KMS-11 (cell line): ENCODE data around the gene CD82.

Experiments
- H2AFZ ChIP-seq: fragments of 200-600 bp; sonication (generic); 2 replicates; pipeline ENCODE4 v1.6.1; 2016; ENCODE audit warnings: antibody characterized with exemption, mixed run types, low read depth
- H3K27ac ChIP-seq: fragments of 200-600 bp; sonication (generic); 2 replicates; pipeline ENCODE4 v1.6.1; 2016; ENCODE audit warnings: mild to moderate bottlenecking, mixed run types
- H3K27me3 ChIP-seq: fragments of 200-600 bp; sonication (generic); 2 replicates; pipeline ENCODE4 v1.6.1; 2017; ENCODE audit warnings: mild to moderate bottlenecking, low read depth, mixed run types, moderate library complexity; ENCODE audit not compliant: insufficient read depth
- H3K36me3 ChIP-seq: fragments of 200-600 bp; sonication (generic); 2 replicates; pipeline ENCODE4 v1.6.1; 2017; ENCODE audit warnings: mild to moderate bottlenecking, mixed run types; ENCODE audit not compliant: insufficient read depth
- H3K4me1 ChIP-seq: fragments of 200-600 bp; sonication (generic); 2 replicates; pipeline ENCODE4 v1.6.1; 2016; ENCODE audit warnings: mild to moderate bottlenecking, low read depth, mixed run types; ENCODE audit not compliant: poor library complexity, severe bottlenecking
- H3K4me2 ChIP-seq: fragments of 200-600 bp; sonication (generic); 2 replicates; pipeline ENCODE4 v1.7.0; 2016; ENCODE audit warnings: mild to moderate bottlenecking, mixed run types
- H3K4me3 ChIP-seq: fragments of 200-600 bp; sonication (generic); IDR thresholded peaks from 2 replicates; pipeline ENCODE4 v1.6.1; 2017; ENCODE audit warnings: low read depth, low read length, mixed read lengths; ENCODE audit not compliant: insufficient read depth
- H3K79me2 ChIP-seq: fragments of 200-600 bp; sonication (generic); 2 replicates; pipeline ENCODE4 v1.6.1; 2016; ENCODE audit warnings: low read depth, mixed run types; ENCODE audit not compliant: insufficient read depth
- H3K9ac ChIP-seq: fragments of 200-600 bp; sonication (generic); 2 replicates; pipeline ENCODE4 v1.6.1; 2016; ENCODE audit warnings: mild to moderate bottlenecking, mixed run types
- H4K20me1 ChIP-seq: fragments of 200-600 bp; sonication (generic); 2 replicates; pipeline ENCODE4 v1.6.1; 2016; ENCODE audit warnings: mild to moderate bottlenecking, mixed run types; ENCODE audit not compliant: insufficient read depth
- TF ChIP-seq, protein P1 (sequence below): fragments of 200-600 bp; sonication (generic); conservative IDR thresholded peaks from 2 replicates; pipeline ENCODE4 v1.6.1; 2017; ENCODE audit warnings: low read depth, mild to moderate bottlenecking, antibody characterized with exemption, low read length, moderate library complexity, mixed read lengths

CD82 gene

DNA sequence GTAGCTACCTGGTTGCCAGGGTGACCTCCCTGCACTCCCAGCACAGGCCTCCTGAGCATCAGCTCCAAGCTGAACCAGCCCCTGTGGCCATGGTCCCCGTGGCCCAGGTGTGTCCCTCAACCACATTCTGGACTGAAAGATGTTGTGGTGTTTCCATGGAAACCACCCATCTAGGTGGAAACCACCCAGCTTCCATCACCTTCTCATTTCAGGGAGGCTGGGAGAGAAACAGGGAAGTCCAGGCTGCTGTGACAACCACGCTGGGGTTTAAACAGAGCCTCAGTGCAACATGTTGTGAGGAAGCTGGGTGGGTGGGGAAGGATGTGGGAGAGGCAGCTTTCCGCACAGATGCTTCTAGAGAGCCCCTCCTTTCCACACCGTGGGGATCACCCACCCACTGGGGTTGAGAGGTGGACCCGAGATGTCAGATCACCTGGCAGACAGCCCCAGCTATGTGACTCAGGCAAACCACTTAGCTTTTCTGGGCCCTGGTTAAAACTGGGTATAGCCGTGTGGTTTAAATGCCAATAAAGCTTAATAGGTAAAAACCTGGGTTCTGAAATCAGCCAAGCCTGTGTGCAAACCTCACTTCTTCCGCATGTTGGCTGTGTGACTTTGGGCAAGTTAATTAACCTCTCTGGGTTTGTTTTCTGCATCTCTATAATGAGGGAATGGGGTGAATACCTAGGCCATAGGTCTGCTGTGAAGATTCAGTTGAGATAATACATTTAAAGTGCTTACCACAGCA is 46.4 kb downstream of the CD82 start:
- H3K9ac ChIP-seq, result no peak overlapping the region
- TF ChIP-seq, protein P1, sequence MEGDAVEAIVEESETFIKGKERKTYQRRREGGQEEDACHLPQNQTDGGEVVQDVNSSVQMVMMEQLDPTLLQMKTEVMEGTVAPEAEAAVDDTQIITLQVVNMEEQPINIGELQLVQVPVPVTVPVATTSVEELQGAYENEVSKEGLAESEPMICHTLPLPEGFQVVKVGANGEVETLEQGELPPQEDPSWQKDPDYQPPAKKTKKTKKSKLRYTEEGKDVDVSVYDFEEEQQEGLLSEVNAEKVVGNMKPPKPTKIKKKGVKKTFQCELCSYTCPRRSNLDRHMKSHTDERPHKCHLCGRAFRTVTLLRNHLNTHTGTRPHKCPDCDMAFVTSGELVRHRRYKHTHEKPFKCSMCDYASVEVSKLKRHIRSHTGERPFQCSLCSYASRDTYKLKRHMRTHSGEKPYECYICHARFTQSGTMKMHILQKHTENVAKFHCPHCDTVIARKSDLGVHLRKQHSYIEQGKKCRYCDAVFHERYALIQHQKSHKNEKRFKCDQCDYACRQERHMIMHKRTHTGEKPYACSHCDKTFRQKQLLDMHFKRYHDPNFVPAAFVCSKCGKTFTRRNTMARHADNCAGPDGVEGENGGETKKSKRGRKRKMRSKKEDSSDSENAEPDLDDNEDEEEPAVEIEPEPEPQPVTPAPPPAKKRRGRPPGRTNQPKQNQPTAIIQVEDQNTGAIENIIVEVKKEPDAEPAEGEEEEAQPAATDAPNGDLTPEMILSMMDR, result no peak
- H3K36me3 ChIP-seq, result no peaks in the 10 kb centered on the region
- H3K79me2 ChIP-seq, result no peaks in the 10 kb centered on the region
- H3K4me2 ChIP-seq, result no peak overlapping the region
- no peak overlapping the region for H3K4me3 ChIP-seq
- H2AFZ ChIP-seq, result no peak overlapping the region
- H3K4me1 ChIP-seq, result peaks cover 18% of the 10 kb centered on the region
- no peaks in the 10 kb centered on the region for H4K20me1 ChIP-seq
- no peaks in the 10 kb centered on the region for H3K27me3 ChIP-seq
- no peak overlapping the region for H3K27ac ChIP-seq

GRCh38 chr11:44613153-44613552 is 47.7 kb downstream of the CD82 start:
- Histone ChIP-seq H3K4me3 (no peak overlapping the region), H3K4me2 (no peak overlapping the region), H3K27ac (no peak overlapping the region), H3K4me1 (peaks cover 18% of the 10 kb centered on the region), H3K27me3 (no peaks in the 10 kb centered on the region), H2AFZ (no peak overlapping the region), H3K79me2 (no peaks in the 10 kb centered on the region), H3K9ac (no peak overlapping the region), H3K36me3 (no peaks in the 10 kb centered on the region), H4K20me1 (no peaks in the 10 kb centered on the region)
- TF ChIP-seq, protein P1, result no peak

DNA sequence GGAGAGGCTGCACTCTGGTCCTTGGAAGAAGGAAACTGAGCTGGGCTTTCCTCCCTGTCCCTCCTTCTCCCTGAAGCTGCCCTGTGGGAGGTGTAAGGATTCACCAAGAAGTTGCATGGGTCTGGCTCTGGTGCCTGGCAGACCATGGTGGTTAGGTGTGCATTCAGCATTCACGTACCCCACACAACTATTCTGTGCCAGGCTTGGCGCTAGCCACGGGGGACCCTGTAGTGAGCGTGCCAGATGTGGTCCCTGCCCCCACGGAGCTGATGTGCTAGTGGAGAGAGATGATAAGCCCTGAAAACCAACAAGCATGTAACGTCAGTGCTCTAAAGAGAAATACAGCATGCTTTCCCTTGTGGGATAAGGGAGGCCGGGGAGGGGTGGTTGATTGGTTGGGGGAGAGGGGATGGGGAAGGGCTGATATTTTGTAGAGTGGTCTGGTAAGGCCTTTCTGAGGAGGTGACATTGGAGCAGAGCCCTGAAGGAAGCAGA is 48.9 kb downstream of the CD82 start:
- Histone ChIP-seq H3K27ac (no peak overlapping the region), H3K36me3 (no peaks in the 10 kb centered on the region), H3K79me2 (no peaks in the 10 kb centered on the region), H3K4me1 (peaks cover 18% of the 10 kb centered on the region), H3K27me3 (no peaks in the 10 kb centered on the region), H4K20me1 (no peaks in the 10 kb centered on the region), H2AFZ (no peak overlapping the region), H3K4me3 (no peak overlapping the region), H3K9ac (no peak overlapping the region), H3K4me2 (no peak overlapping the region)
- TF ChIP-seq, protein P1, result no peak

DNA sequence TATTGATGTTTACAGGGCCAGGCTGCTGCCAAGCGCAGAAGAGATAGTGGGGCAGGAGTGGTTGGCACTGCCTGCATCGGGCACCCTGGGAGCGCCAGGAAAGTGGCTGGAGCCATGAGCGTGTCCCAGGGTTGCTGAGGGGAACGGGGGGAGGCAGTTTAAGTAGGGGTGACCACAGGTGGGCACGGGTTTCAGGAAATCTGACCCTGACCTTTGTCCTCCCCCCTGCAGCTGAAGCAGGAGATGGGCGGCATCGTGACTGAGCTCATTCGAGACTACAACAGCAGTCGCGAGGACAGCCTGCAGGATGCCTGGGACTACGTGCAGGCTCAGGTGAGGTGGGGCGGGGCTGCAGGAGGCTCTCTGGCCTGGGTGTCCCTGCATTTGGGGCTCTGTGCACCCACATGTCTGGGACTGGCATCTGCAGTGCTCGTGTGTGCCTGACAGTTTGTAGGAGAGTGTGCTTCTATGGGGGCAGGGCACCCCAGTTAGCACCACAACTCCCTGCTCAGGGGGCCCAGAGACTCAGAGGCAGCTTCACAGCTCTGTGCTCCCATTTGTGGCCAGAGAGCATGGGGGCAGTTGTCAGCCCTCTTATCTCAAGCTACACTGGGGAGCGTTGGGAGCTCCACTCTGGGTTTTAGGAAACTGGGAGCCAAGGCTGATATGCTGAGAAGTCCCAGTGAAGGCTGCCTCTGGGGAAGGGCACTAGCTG is 49.7 kb downstream of the CD82 start:
- Histone ChIP-seq H3K4me2 (no peak overlapping the region), H3K27ac (no peak overlapping the region), H3K36me3 (no peaks in the 10 kb centered on the region), H3K27me3 (no peaks in the 10 kb centered on the region), H2AFZ (no peak overlapping the region), H3K4me3 (no peak overlapping the region), H3K4me1 (peaks cover 18% of the 10 kb centered on the region), H3K79me2 (no peaks in the 10 kb centered on the region), H3K9ac (no peak overlapping the region), H4K20me1 (no peaks in the 10 kb centered on the region)
- TF ChIP-seq, protein P1, result no peak
